Left colon (tissue), 2 donors: ENCODE results near the gene CACNA2D1. TPM values are rescaled to one million over a fixed set of nuclear protein-coding genes. Genes with fewer than 3 reads are reported as not detected.

Experiments
- ATAC-seq: fragments of 200-7000 bp; cut with Tn5 transposase; one replicate; pipeline ENCODE4 v1.9.1; 2020; ENCODE audit warnings: mild to moderate bottlenecking, moderate library complexity
- DNase-seq, 2 donors: peaks; one replicate each; pipeline ENCODE4 v3.0.0-alpha.2; 2020
- intact Hi-C, 2 donors: fragments of 100-400 bp; cut with DNase I in 1 of 2; cut with micrococcal nuclease in 1 of 2; formaldehyde crosslinking; loops; one replicate each; pipeline versions ENCODE4 v1.11.2 to v1.14.0; 2022; cut with DNase I, micrococcal nuclease
- total RNA-seq, 2 donors: library from RNA; stranded (reverse); fragmentation: NEBNext Ultra II Directional; extraction: Animal tissue kit (Norgen Biotek cat#: 25700); gene quantifications; one replicate each; pipeline ENCODE4 v1.2.1, GENCODE V29; 2021
- donor health status: DM: no; HTN: no; CAD: no.
- donor health status: DM: yes; HTN: yes; CAD: no.

The CACNA2D1 gene
- total RNA-seq, 2 donors from 2014 or later: 2.5 to 10.9 TPM

- no peak for DNase-seq
- no peak for ATAC-seq
- intact Hi-C loops: no loop called here
These were observed 524.1 kb downstream of the CACNA2D1 start for GRCh38 chr7:81919494-81919893.

DNA sequence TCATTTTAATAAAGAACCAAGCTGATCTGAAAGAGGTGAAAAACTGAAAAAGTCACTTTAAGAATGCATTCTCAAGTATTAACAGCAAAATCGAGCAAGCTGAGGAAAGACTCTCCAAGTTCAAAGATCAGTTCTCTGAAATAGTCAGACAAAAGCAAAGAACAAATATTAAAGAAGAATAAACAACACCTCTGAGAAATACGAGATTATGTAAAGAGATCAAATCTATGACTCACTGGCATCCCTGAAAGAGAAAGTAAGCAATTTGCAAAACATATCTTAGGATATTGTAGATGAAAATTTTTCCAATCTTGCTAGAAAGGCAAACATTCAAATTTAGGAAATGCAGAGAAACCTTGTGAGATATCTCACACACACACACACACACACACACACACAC, 535.4 kb downstream of the CACNA2D1 start:
- intact Hi-C loops: no loop called here
- peak; percentile 27 for ATAC-seq
- DNase-seq: no peak

GRCh38 chr7:81903115-81903514, 540.5 kb downstream of the CACNA2D1 start:
- no peak for ATAC-seq
- intact Hi-C loops: no loop called here
- DNase-seq: no peak

DNA sequence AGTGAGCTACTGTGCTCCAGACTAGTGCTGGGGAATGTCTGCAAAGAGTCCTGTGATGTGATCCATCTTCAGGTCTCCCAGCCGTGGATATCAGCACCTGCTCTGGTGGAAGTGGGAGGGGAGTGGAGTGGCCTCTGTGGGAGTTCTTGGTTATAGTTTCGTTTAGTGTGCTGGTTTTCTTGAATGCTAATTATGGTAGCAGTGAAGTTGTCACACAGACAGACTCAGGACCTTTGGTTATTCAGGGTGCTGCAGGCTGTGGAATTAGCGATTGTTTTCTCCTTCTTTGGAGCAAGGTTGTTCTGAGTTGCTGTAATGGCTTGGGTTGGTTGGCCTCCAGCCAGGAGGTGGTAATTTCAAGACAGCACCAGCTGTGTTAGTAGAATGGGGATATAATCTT, 541.0 kb downstream of the CACNA2D1 start:
- intact Hi-C loops: no loop called here
- ATAC-seq (no peak), DNase-seq (no peak)
